ENCODE results near the gene MAST4. TPM values are rescaled to one million over a fixed set of nuclear protein-coding genes. Genes with fewer than 3 reads are reported as not detected.

MAST4 gene
- total RNA-seq, 1 donor = 12.7 TPM

- H3K36me3 ChIP-seq (ENCODE audit: insufficient read depth, low read length) = no peaks in the 10 kb centered on the region
- H3K4me1 ChIP-seq (ENCODE audit: insufficient read depth, low read length) = no peaks in the 10 kb centered on the region
- TF ChIP-seq CTCF (IDR thresholded peaks at IDR 0.05; ENCODE audit: extremely low read depth, low read depth, low read length) = no peak
- no peaks in the 10 kb centered on the region for H3K9me3 ChIP-seq (ENCODE audit: low read depth, low read length)
- no peak for DNase-seq (ENCODE audit: insufficient read length, low spot score, missing footprints)
- H3K27me3 ChIP-seq (ENCODE audit: insufficient read depth, low read length) = no peaks in the 10 kb centered on the region
- no peak within 1 kb of the TSS for H3K4me2 ChIP-seq (ENCODE audit: insufficient read depth, low read length)
- no peak within 1 kb of the TSS for H3K27ac ChIP-seq (ENCODE audit: low read depth, low read length)
- no peak within 1 kb of the TSS for H3K4me3 ChIP-seq (ENCODE audit: insufficient read depth, low read length)
- no peaks in the 10 kb centered on the region for H4K20me1 ChIP-seq (ENCODE audit: insufficient read depth, low read length)
- no peak within 1 kb of the TSS for H2AFZ ChIP-seq (ENCODE audit: low read length)
- no peaks in the 10 kb centered on the region for H3K79me2 ChIP-seq (ENCODE audit: insufficient read depth, low read length)
These were observed 600.4 kb downstream of the MAST4 start, which contains the start of gene CD180 for GRCh38 chr5:67196537-67197059. Gene CD180 (minus strand): TSS chr5:67196799. CDS start chr5:67196641, 158 bp downstream.

- H4K20me1 ChIP-seq (ENCODE audit: insufficient read depth, low read length) = no peaks in the 10 kb centered on the region
- no peak for TF ChIP-seq CTCF (IDR thresholded peaks at IDR 0.05; ENCODE audit: extremely low read depth, low read depth, low read length)
- H3K36me3 ChIP-seq (ENCODE audit: insufficient read depth, low read length) = no peaks in the 10 kb centered on the region
- no peak overlapping the region for H3K27ac ChIP-seq (ENCODE audit: low read depth, low read length)
- H2AFZ ChIP-seq (ENCODE audit: low read length) = no peak overlapping the region
- no peak overlapping the region for H3K4me3 ChIP-seq (ENCODE audit: insufficient read depth, low read length)
- no peaks in the 10 kb centered on the region for H3K4me1 ChIP-seq (ENCODE audit: insufficient read depth, low read length)
- H3K27me3 ChIP-seq (ENCODE audit: insufficient read depth, low read length) = no peaks in the 10 kb centered on the region
- H3K79me2 ChIP-seq (ENCODE audit: insufficient read depth, low read length) = no peaks in the 10 kb centered on the region
- no peak overlapping the region for H3K4me2 ChIP-seq (ENCODE audit: insufficient read depth, low read length)
- DNase-seq (ENCODE audit: insufficient read length, low spot score, missing footprints) = no peak
- no peaks in the 10 kb centered on the region for H3K9me3 ChIP-seq (ENCODE audit: low read depth, low read length)
These were observed 601.3 kb downstream of the MAST4 start for GRCh38 chr5:67197536-67197935.

- no peaks in the 10 kb centered on the region for H3K36me3 ChIP-seq (ENCODE audit: insufficient read depth, low read length)
- no peaks in the 10 kb centered on the region for H3K27me3 ChIP-seq (ENCODE audit: insufficient read depth, low read length)
- H3K9me3 ChIP-seq (ENCODE audit: low read depth, low read length) = no peaks in the 10 kb centered on the region
- no peak overlapping the region for H3K4me2 ChIP-seq (ENCODE audit: insufficient read depth, low read length)
- no peaks in the 10 kb centered on the region for H4K20me1 ChIP-seq (ENCODE audit: insufficient read depth, low read length)
- H3K4me3 ChIP-seq (ENCODE audit: insufficient read depth, low read length) = no peak overlapping the region
- H3K79me2 ChIP-seq (ENCODE audit: insufficient read depth, low read length) = no peaks in the 10 kb centered on the region
- no peak for TF ChIP-seq CTCF (IDR thresholded peaks at IDR 0.05; ENCODE audit: extremely low read depth, low read depth, low read length)
- no peak overlapping the region for H2AFZ ChIP-seq (ENCODE audit: low read length)
- DNase-seq (ENCODE audit: insufficient read length, low spot score, missing footprints) = no peak
- H3K4me1 ChIP-seq (ENCODE audit: insufficient read depth, low read length) = no peaks in the 10 kb centered on the region
- no peak overlapping the region for H3K27ac ChIP-seq (ENCODE audit: low read depth, low read length)
These were observed 602.7 kb downstream of the MAST4 start for GRCh38 chr5:67198917-67199316.

GRCh38 chr5:67199859-67200258 is 603.7 kb downstream of the MAST4 start:
- H2AFZ ChIP-seq (ENCODE audit: low read length) = no peak overlapping the region
- H3K36me3 ChIP-seq (ENCODE audit: insufficient read depth, low read length) = no peaks in the 10 kb centered on the region
- DNase-seq (ENCODE audit: insufficient read length, low spot score, missing footprints) = no peak
- H3K4me3 ChIP-seq (ENCODE audit: insufficient read depth, low read length) = no peak overlapping the region
- no peaks in the 10 kb centered on the region for H3K27me3 ChIP-seq (ENCODE audit: insufficient read depth, low read length)
- H3K9me3 ChIP-seq (ENCODE audit: low read depth, low read length) = no peaks in the 10 kb centered on the region
- H3K79me2 ChIP-seq (ENCODE audit: insufficient read depth, low read length) = no peaks in the 10 kb centered on the region
- no peak overlapping the region for H3K27ac ChIP-seq (ENCODE audit: low read depth, low read length)
- no peak for TF ChIP-seq CTCF (IDR thresholded peaks at IDR 0.05; ENCODE audit: extremely low read depth, low read depth, low read length)
- no peaks in the 10 kb centered on the region for H4K20me1 ChIP-seq (ENCODE audit: insufficient read depth, low read length)
- H3K4me2 ChIP-seq (ENCODE audit: insufficient read depth, low read length) = no peak overlapping the region
- H3K4me1 ChIP-seq (ENCODE audit: insufficient read depth, low read length) = no peaks in the 10 kb centered on the region
